ENCODE measurements around the gene RFNG. TPM values are rescaled to one million over a fixed set of nuclear protein-coding genes. Genes with fewer than 3 reads are reported as not detected.
A peak's percentile ranks its signal among the peaks of the same experiment; 100 is the strongest.

Gene RFNG
- total and polyA plus RNA-seq, 2 of the 13 experiments (the other 11 are each of a cell fraction or from before 2014, with no cell fraction given) = 61.4 to 64.0 TPM

GRCh38 chr17:82025401-82026107 lies 26.1 kb downstream of the RFNG start:
- no TSS peak for BruUV-seq (replicated peaks)
- POLR2A ChIA-PET = interaction anchor here (0.9 kb wide), 1 partner anchor 81 kb away, joined by 3 read pairs; no protein-coding TSS in a partner anchor

More at GRCh38 chr17:82025401-82026107, 26.1 kb downstream of the RFNG start:
- TF ChIP-seq GPN1 (CRISPR knock-in tag; IDR thresholded peaks at IDR 0.05; ENCODE audit: borderline replicate concordance) = no peak
- no peak for TF ChIP-seq FOXO1 (CRISPR knock-in tag; IDR thresholded peaks at IDR 0.05)
- no peak for TF ChIP-seq ZNF44 (CRISPR knock-in tag; IDR thresholded peaks at IDR 0.05)
- peak; percentile 35; the same call in 1 of the 2 replicates for TF ChIP-seq RBFOX2 (IDR thresholded peaks at IDR 0.05; ENCODE audit: low read depth, low read length)
- no peak for TF ChIP-seq NFE2L2 (IDR thresholded peaks at IDR 0.05; ENCODE audit: low read length)
- TF ChIP-seq TEAD2 (CRISPR knock-in tag; IDR thresholded peaks at IDR 0.05) = no peak
- peak; percentile 74 for TF ChIP-seq ZNF629 (CRISPR knock-in tag; conservative IDR thresholded peaks at IDR 0.05)
- TF ChIP-seq CSRNP2 (CRISPR knock-in tag; conservative IDR thresholded peaks at IDR 0.05; ENCODE audit: low read depth) = no peak
- peak; percentile 9 for TF ChIP-seq AGO2 (optimal IDR thresholded peaks at IDR 0.05; ENCODE audit: low read depth, low read length)
- TF ChIP-seq SRSF4 (IDR thresholded peaks at IDR 0.05; ENCODE audit: low read depth, low read length, poor library complexity, severe bottlenecking) = no peak
- no peak for TF ChIP-seq KDM2A (CRISPR knock-in tag; IDR thresholded peaks at IDR 0.05; ENCODE audit: borderline replicate concordance, low read depth)
- TF ChIP-seq ATF5 (CRISPR knock-in tag; IDR thresholded peaks at IDR 0.05; ENCODE audit: low read depth) = no peak
- TF ChIP-seq TBX3 (IDR thresholded peaks at IDR 0.05; ENCODE audit: borderline replicate concordance) = 0 out of 2 replicates have a peak, but pooled peaks have one; percentile 22
- 0 out of 2 replicates have a peak, but pooled peaks have one; percentile 4 for TF ChIP-seq ZNF768 (CRISPR knock-in tag; IDR thresholded peaks at IDR 0.05)
- no peak for TF ChIP-seq ZNF563 (CRISPR knock-in tag; IDR thresholded peaks at IDR 0.05)
- TF ChIP-seq ZNF10 (CRISPR knock-in tag; IDR thresholded peaks at IDR 0.05; ENCODE audit: borderline replicate concordance, low read depth) = no peak
- no peak for TF ChIP-seq ZNF562 (CRISPR knock-in tag; IDR thresholded peaks at IDR 0.05; ENCODE audit: borderline replicate concordance)
- no peaks in the 10 kb centered on the region; a peak in 1 of 5 replicates for H3K27me3 ChIP-seq (ENCODE audit: control insufficient read depth in 1 of 2, insufficient read depth in 2 of 2, low read length in 2 of 2)
- peaks cover 43% of the 10 kb centered on the region for H3K4me1 ChIP-seq (ENCODE audit: insufficient read depth, low read length)
- intact Hi-C loops (cut with micrococcal nuclease; ENCODE audit: unreplicated experiment) = no loop called here
- no peaks in the 10 kb centered on the region; the same call in 1 of the 2 replicates for H4K20me1 ChIP-seq (ENCODE audit: insufficient read depth, low read length)
- ATAC-seq (no peak), FAIRE-seq (no peak), DNase-seq (ENCODE audit: low spot score) (no peak)
- H2AFZ ChIP-seq (ENCODE audit: low read length) = no peak overlapping the region
- H3K4me3 ChIP-seq (replicated peaks in 1 of 3; ENCODE audit: insufficient read depth in 1 of 3, low read depth in 2 of 3, low read length in 3 of 3) = no peak overlapping the region
- no peaks in the 10 kb centered on the region for H3K9me3 ChIP-seq (ENCODE audit: low read length)
- WGBS (ENCODE audit: low lambda C conversion rate) = 97% methylated on average over 24 of the region's 25 CpGs
- peaks cover 9% of the 10 kb centered on the region in 2 experiments; a peak in 4 of 5 replicates for H3K36me3 ChIP-seq (replicated peaks in 1 of 2; ENCODE audit: control insufficient read depth in 1 of 2, insufficient read depth in 2 of 2, low read length in 2 of 2)
- CTCF ChIA-PET (ENCODE audit: low intra/inter-chr PET ratio, low total read pairs) = no interaction called here
- in situ Hi-C loops (cut with HindIII; ENCODE audit: extremely low pct_ligation_motif_present, low pct_unique_long_range_greater_than_20kb) = no loop called here
- no peak overlapping the region for H3K4me2 ChIP-seq (ENCODE audit: low read depth, low read length)
- no peak overlapping the region for H3K9ac ChIP-seq (ENCODE audit: insufficient read depth, low read depth, low read length)
- peaks cover 34% of the 10 kb centered on the region for H3K79me2 ChIP-seq (ENCODE audit: insufficient read depth, low read length)
- no peak overlapping the region for H3K27ac ChIP-seq (ENCODE audit: extremely low read length, insufficient read depth, low read length)
